ENCODE data around the gene TFAP2A.

DNA sequence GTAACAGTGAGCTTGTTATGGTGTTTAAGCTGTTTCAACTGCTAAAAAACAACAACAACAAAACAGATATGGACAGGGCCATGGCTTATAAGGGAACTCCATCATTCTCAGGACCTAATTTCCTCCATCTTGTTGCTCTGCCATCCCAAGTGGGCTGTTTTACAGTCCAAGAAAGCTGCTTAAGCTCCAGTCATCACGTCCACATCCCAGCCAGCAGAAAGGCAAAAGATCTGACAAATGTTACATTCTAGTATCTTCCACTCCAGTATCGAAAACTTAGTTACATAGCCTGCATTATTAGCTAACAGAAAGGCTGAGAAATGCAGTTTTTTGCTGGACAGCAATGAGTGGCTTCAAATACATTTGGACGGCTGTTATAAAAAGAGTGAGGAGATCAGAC is 23.0 kb upstream of the TFAP2A start:
- TF ChIP-seq, protein P1, sequence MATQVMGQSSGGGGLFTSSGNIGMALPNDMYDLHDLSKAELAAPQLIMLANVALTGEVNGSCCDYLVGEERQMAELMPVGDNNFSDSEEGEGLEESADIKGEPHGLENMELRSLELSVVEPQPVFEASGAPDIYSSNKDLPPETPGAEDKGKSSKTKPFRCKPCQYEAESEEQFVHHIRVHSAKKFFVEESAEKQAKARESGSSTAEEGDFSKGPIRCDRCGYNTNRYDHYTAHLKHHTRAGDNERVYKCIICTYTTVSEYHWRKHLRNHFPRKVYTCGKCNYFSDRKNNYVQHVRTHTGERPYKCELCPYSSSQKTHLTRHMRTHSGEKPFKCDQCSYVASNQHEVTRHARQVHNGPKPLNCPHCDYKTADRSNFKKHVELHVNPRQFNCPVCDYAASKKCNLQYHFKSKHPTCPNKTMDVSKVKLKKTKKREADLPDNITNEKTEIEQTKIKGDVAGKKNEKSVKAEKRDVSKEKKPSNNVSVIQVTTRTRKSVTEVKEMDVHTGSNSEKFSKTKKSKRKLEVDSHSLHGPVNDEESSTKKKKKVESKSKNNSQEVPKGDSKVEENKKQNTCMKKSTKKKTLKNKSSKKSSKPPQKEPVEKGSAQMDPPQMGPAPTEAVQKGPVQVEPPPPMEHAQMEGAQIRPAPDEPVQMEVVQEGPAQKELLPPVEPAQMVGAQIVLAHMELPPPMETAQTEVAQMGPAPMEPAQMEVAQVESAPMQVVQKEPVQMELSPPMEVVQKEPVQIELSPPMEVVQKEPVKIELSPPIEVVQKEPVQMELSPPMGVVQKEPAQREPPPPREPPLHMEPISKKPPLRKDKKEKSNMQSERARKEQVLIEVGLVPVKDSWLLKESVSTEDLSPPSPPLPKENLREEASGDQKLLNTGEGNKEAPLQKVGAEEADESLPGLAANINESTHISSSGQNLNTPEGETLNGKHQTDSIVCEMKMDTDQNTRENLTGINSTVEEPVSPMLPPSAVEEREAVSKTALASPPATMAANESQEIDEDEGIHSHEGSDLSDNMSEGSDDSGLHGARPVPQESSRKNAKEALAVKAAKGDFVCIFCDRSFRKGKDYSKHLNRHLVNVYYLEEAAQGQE (tag by site-specific recombination; IDR thresholded peaks at IDR 0.05), result no peak
- TF ChIP-seq ZNF394 (tag by site-specific recombination; IDR thresholded peaks at IDR 0.05; ENCODE audit: borderline replicate concordance) (no peak), ZNF214 (tag by site-specific recombination; IDR thresholded peaks at IDR 0.05; ENCODE audit: borderline replicate concordance) (no peak), ZNF433 (tag by site-specific recombination; IDR thresholded peaks at IDR 0.05; ENCODE audit: low read depth) (no peak), ZNF24 (tag by site-specific recombination; IDR thresholded peaks at IDR 0.05) (no peak)

Data from HEK293 (cell line).